Endothelial cell of umbilical vein (primary cell): Measurements from ENCODE around the gene MAML3. TPM values are rescaled to one million over a fixed set of nuclear protein-coding genes. Genes with fewer than 3 reads are reported as not detected.

ENCODE experiments used
- BruUV-seq: library from RNA; stranded (reverse); fragments of 400-500 nt; replicated peaks from 2 replicates; lab custom pipeline; 2021; lab: Mats Ljungman, UMichigan
- CTCF ChIA-PET: fragments of 300-600, 350-600 bp; sonication (Branson Sonifier 250); formaldehyde crosslinking; loops from one replicate; lab custom pipeline; 2021; ENCODE audit warnings: antibody characterized with exemption, inconsistent platforms; lab: Charles Lee
- POLR2A ChIA-PET: fragments of 300-600, 350-600 bp; sonication (Branson Sonifier 250); formaldehyde crosslinking; loops from one replicate; lab custom pipeline; 2021; ENCODE audit warnings: antibody characterized with exemption, inconsistent platforms; lab: Charles Lee
- DNase-seq: peaks from one replicate; pipeline ENCODE4 v3.0.0-alpha.2; 2011; ENCODE audit warnings: low read depth, low spot score
- FAIRE-seq: peaks from 2 replicates; lab custom pipeline; 2011; peaks lifted over from hg19 to GRCh38; lab: Jason Lieb, UNC
- H2AFZ ChIP-seq: 2 replicates; pipeline ENCODE4 v1.6.0; 2012; ENCODE audit warnings: low read depth, low read length, control low read depth, inconsistent platforms
- H3K27ac ChIP-seq: 2 replicates; pipeline ENCODE4 v1.5.1; 2011; ENCODE audit warnings: low read depth, mild to moderate bottlenecking, control low read depth, low read length, moderate library complexity; ENCODE audit not compliant: insufficient read depth
- H3K27me3 ChIP-seq, 2 experiments: 2 replicates each; pipeline versions ENCODE4 v1.6.0 to v1.6.1; 2011; ENCODE audit warnings: low read length in 2 of 2, mixed read lengths in 1 of 2; ENCODE audit not compliant: control insufficient read depth in 2 of 2, insufficient read depth in 2 of 2
- H3K36me3 ChIP-seq, 2 experiments: 2 replicates in 1 of 2; 3 replicates in 1 of 2; pipeline ENCODE4 v1.5.1; 2011; ENCODE audit warnings: low read length in 2 of 2, mild to moderate bottlenecking in 1 of 2, moderate library complexity in 1 of 2; ENCODE audit not compliant: control insufficient read depth in 2 of 2, insufficient read depth in 2 of 2; ENCODE audit errors: extremely low read depth in 1 of 2
- H3K4me1 ChIP-seq: 3 replicates; pipeline ENCODE4 v1.5.1; 2011; ENCODE audit warnings: mild to moderate bottlenecking, low read length; ENCODE audit not compliant: control insufficient read depth, insufficient read depth; ENCODE audit errors: extremely low read depth
- H3K4me2 ChIP-seq: 2 replicates; pipeline ENCODE4 v1.6.1; 2011; ENCODE audit warnings: low read length, control low read depth, mixed read lengths; ENCODE audit not compliant: insufficient read depth
- H3K4me3 ChIP-seq, 3 experiments: fragments of 200-600 bp in 1 of 3; sonication (generic), shearing (Covaris generic) in 1 of 3; replicated peaks in 1 of 3; 2 replicates each; pipeline ENCODE4 v1.5.1; 2011 to 2016; ENCODE audit warnings: control low read depth in 3 of 3, low read length in 3 of 3, mild to moderate bottlenecking in 2 of 3, inconsistent platforms in 1 of 3, low read depth in 1 of 3, moderate library complexity in 1 of 3; ENCODE audit not compliant: insufficient read depth in 1 of 3
- H3K79me2 ChIP-seq: 2 replicates; pipeline ENCODE4 v1.6.0; 2012; ENCODE audit warnings: low read length, inconsistent platforms; ENCODE audit not compliant: control insufficient read depth, insufficient read depth
- H3K9ac ChIP-seq: replicated peaks from 2 replicates; pipeline ENCODE3; 2011; ENCODE audit warnings: low read length, control low read depth; ENCODE audit not compliant: insufficient read depth; ENCODE audit errors: extremely low read depth
- H3K9me1 ChIP-seq: replicated peaks from 3 replicates; pipeline ENCODE4 v1.6.0; 2011; ENCODE audit warnings: mild to moderate bottlenecking, low read length; ENCODE audit not compliant: control insufficient read depth, insufficient read depth; ENCODE audit errors: extremely low read depth
- H3K9me3 ChIP-seq: replicated peaks from 2 replicates; pipeline ENCODE4 v1.5.1; 2012; ENCODE audit warnings: low read length, inconsistent platforms; ENCODE audit not compliant: control insufficient read depth, insufficient read depth
- H4K20me1 ChIP-seq: replicated peaks from 2 replicates; pipeline ENCODE3; 2011; ENCODE audit warnings: mild to moderate bottlenecking, low read length; ENCODE audit not compliant: control insufficient read depth, insufficient read depth; ENCODE audit errors: extremely low read depth
- CTCF ChIP-seq, 2 donors: IDR thresholded peaks; 1 replicate in 1 of 2; 2 replicates in 1 of 2; pipeline ENCODE4 v1.5.1; 2011; ENCODE audit warnings: low read length in 2 of 2, mild to moderate bottlenecking in 2 of 2, moderate library complexity in 2 of 2, control low read depth in 1 of 2, inconsistent platforms in 1 of 2, low read depth in 1 of 2; ENCODE audit not compliant: insufficient read depth in 1 of 2; ENCODE audit errors: extremely low read depth in 1 of 2
- EZH2 ChIP-seq: IDR thresholded peaks from 2 replicates; pipeline ENCODE4 v1.6.1; 2012; ENCODE audit warnings: borderline replicate concordance, low read depth, mild to moderate bottlenecking, moderate library complexity, low read length, inconsistent platforms; ENCODE audit not compliant: severe bottlenecking
- FOS ChIP-seq: IDR thresholded peaks from 2 replicates; pipeline ENCODE4 v1.6.1; 2011; ENCODE audit warnings: mild to moderate bottlenecking, low read length, moderate library complexity, borderline replicate concordance; ENCODE audit not compliant: insufficient read depth
- GATA2 ChIP-seq: IDR thresholded peaks from 2 replicates; pipeline ENCODE4 v1.7.0; 2011; ENCODE audit warnings: low read depth, mild to moderate bottlenecking, moderate library complexity, mixed read lengths, low read length; ENCODE audit not compliant: insufficient read length, insufficient read depth
- JUN ChIP-seq: IDR thresholded peaks from 2 replicates; pipeline ENCODE4 v1.6.1; 2011; ENCODE audit warnings: borderline replicate concordance, low read depth; ENCODE audit not compliant: insufficient read length, insufficient read depth
- MAX ChIP-seq: IDR thresholded peaks from 2 replicates; pipeline ENCODE4 v1.6.1; 2011; ENCODE audit not compliant: insufficient read depth, insufficient read length
- MYC ChIP-seq: IDR thresholded peaks from one replicate; pipeline ENCODE4 v1.6.1; 2011; ENCODE audit warnings: mild to moderate bottlenecking, low read depth, low read length
- POLR2A ChIP-seq: IDR thresholded peaks from 2 replicates; pipeline ENCODE4 v1.6.1; 2012; ENCODE audit warnings: low read depth, mild to moderate bottlenecking, control low read depth, low read length
- POLR2AphosphoS5 ChIP-seq: IDR thresholded peaks from 2 replicates; pipeline ENCODE4 v1.6.1; 2012; ENCODE audit warnings: low read depth, mild to moderate bottlenecking, control low read depth, low read length, moderate library complexity; ENCODE audit not compliant: insufficient read depth
- dilution Hi-C: fragments of 300-500 bp; cut with MboI; formaldehyde crosslinking; loops from one replicate; pipeline ENCODE4 v1.15.0; 2019; ENCODE audit warnings: low sequenced_read_pairs; ENCODE audit not compliant: extremely low pct_ligation_motif_present
- intact Hi-C: fragments of 100-400 bp; cut with micrococcal nuclease; formaldehyde crosslinking; loops from one replicate; pipeline ENCODE4 v1.10.0; 2022
- polyA plus RNA-seq, 4 experiments: library from polyadenylated mRNA; depleted of rRNA in 3 of 4; stranded (reverse) in 3 of 4; unstranded in 1 of 4; fragments of >200 nt; gene quantifications; 2 replicates each; pipeline versions ENCODE4 v1.2.1 to v1.2.3, GENCODE V29; 2011 to 2012; ENCODE audit warnings: missing spikeins in 1 of 4
- total RNA-seq: library from RNA; stranded (reverse); gene quantifications from 2 replicates; pipeline ENCODE4 v1.2.3, GENCODE V29; 2021

MAML3 gene
- total and polyA plus RNA-seq, 2 donors (not counting 3 experiments of a cell fraction or from before 2014, with no cell fraction given), result 14.0 to 20.3 TPM

- no peak overlapping the region for H3K27ac ChIP-seq
These were observed 38.8 kb downstream of the MAML3 start for GRCh38 chr4:140115140-140115539.

GRCh38 chr4:140113653-140114052 lies 40.3 kb downstream of the MAML3 start:
- TF ChIP-seq CTCF (IDR thresholded peaks at IDR 0.05; ENCODE audit: extremely low read depth in 1 of 2, insufficient read depth in 1 of 2, low read depth in 1 of 2, low read length in 2 of 2), result no peak
- no peak for TF ChIP-seq EZH2
- no peak for TF ChIP-seq MYC
- TF ChIP-seq MAX, result no peak
- no peak for TF ChIP-seq JUN
- TF ChIP-seq FOS, result no peak
- TF ChIP-seq POLR2AphosphoS5, result no peak
- no peak for TF ChIP-seq GATA2
- no peak for TF ChIP-seq POLR2A
- H3K9me3 ChIP-seq, result no peaks in the 10 kb centered on the region
- no TSS peak for BruUV-seq
- peaks cover 7% of the 10 kb centered on the region for H3K79me2 ChIP-seq
- no peak for FAIRE-seq
- intact Hi-C loops (no loop called here), dilution Hi-C loops (no loop called here)
- ChIA-PET POLR2A (no interaction called here), CTCF (interaction anchor here (1.1 to 1.5 kb wide), 2 partner anchors 9 to 246 kb away, joined by 3 to 5 read pairs; no protein-coding TSS in a partner anchor)
- no peaks in the 10 kb centered on the region for H3K36me3 ChIP-seq
- H3K27me3 ChIP-seq, result no peaks in the 10 kb centered on the region
- H3K4me2 ChIP-seq, result no peak overlapping the region
- no peaks in the 10 kb centered on the region for H4K20me1 ChIP-seq
- H3K27ac ChIP-seq, result no peak overlapping the region
- DNase-seq, result no peak
- no peak overlapping the region for H2AFZ ChIP-seq
- H3K9me1 ChIP-seq, result no peaks in the 10 kb centered on the region
- no peak overlapping the region for H3K9ac ChIP-seq
- no peak overlapping the region for H3K4me3 ChIP-seq
- H3K4me1 ChIP-seq, result peaks cover 22% of the 10 kb centered on the region

More at GRCh38 chr4:140115140-140115539, 38.8 kb downstream of the MAML3 start:
- peaks cover 13% of the 10 kb centered on the region for H3K79me2 ChIP-seq
- ChIA-PET CTCF (interaction anchor here (1.2 kb wide), 2 partner anchors 45 to 63 kb away, joined by 3 read pairs; no protein-coding TSS in a partner anchor), POLR2A (no interaction called here)
- H3K9me1 ChIP-seq, result no peaks in the 10 kb centered on the region
- H3K4me2 ChIP-seq, result no peak overlapping the region
- BruUV-seq, result no TSS peak
- no peak for FAIRE-seq
- H2AFZ ChIP-seq, result no peak overlapping the region
- no peak overlapping the region for H3K9ac ChIP-seq
- no peaks in the 10 kb centered on the region for H3K27me3 ChIP-seq
- no peaks in the 10 kb centered on the region for H4K20me1 ChIP-seq
- H3K36me3 ChIP-seq, result no peaks in the 10 kb centered on the region
- no peak overlapping the region for H3K4me3 ChIP-seq
- TF ChIP-seq EZH2 (no peak), JUN (no peak), POLR2AphosphoS5 (no peak), FOS (no peak), POLR2A (no peak)
- dilution Hi-C loops (no loop called here), intact Hi-C loops (no loop called here)
- DNase-seq, result no peak
- peaks cover 22% of the 10 kb centered on the region for H3K4me1 ChIP-seq
- H3K9me3 ChIP-seq, result no peaks in the 10 kb centered on the region
